ENCODE results near the gene LRCH1. TPM values are rescaled to one million over a fixed set of nuclear protein-coding genes. Genes with fewer than 3 reads are reported as not detected.

LRCH1 gene
- total RNA-seq, 1 donor = 6.9 TPM

- Histone ChIP-seq H3K27ac (ENCODE audit: low read depth, low read length) (no peak overlapping the region), H3K4me2 (ENCODE audit: insufficient read depth, low read length) (no peak overlapping the region), H3K27me3 (ENCODE audit: insufficient read depth, low read length) (no peaks in the 10 kb centered on the region), H2AFZ (ENCODE audit: low read length) (no peak overlapping the region), H3K79me2 (ENCODE audit: insufficient read depth, low read length) (peaks cover 81% of the 10 kb centered on the region), H3K4me1 (ENCODE audit: insufficient read depth, low read length) (peaks cover 14% of the 10 kb centered on the region), H3K36me3 (ENCODE audit: insufficient read depth, low read length) (no peaks in the 10 kb centered on the region), H3K4me3 (ENCODE audit: insufficient read depth, low read length) (no peak overlapping the region), H4K20me1 (ENCODE audit: insufficient read depth, low read length) (peaks cover 20% of the 10 kb centered on the region), H3K9me3 (ENCODE audit: low read depth, low read length) (no peaks in the 10 kb centered on the region)
- DNase-seq (ENCODE audit: insufficient read length, low spot score, missing footprints) = no peak
- TF ChIP-seq CTCF (IDR thresholded peaks at IDR 0.05; ENCODE audit: extremely low read depth, low read depth, low read length) = no peak
Measured at GRCh38 chr13:46555722-46556417, 2.9 kb downstream of the LRCH1 start.

- peaks cover 24% of the 10 kb centered on the region for H4K20me1 ChIP-seq (ENCODE audit: insufficient read depth, low read length)
- H3K9me3 ChIP-seq (ENCODE audit: low read depth, low read length) = no peaks in the 10 kb centered on the region
- peaks cover 16% of the 10 kb centered on the region for H3K4me1 ChIP-seq (ENCODE audit: insufficient read depth, low read length)
- no peak for TF ChIP-seq CTCF (IDR thresholded peaks at IDR 0.05; ENCODE audit: extremely low read depth, low read depth, low read length)
- no peak overlapping the region for H3K27ac ChIP-seq (ENCODE audit: low read depth, low read length)
- no peak overlapping the region for H3K4me3 ChIP-seq (ENCODE audit: insufficient read depth, low read length)
- H3K36me3 ChIP-seq (ENCODE audit: insufficient read depth, low read length) = no peaks in the 10 kb centered on the region
- no peak for DNase-seq (ENCODE audit: insufficient read length, low spot score, missing footprints)
- no peak overlapping the region for H3K4me2 ChIP-seq (ENCODE audit: insufficient read depth, low read length)
- H3K27me3 ChIP-seq (ENCODE audit: insufficient read depth, low read length) = no peaks in the 10 kb centered on the region
- peaks cover 86% of the 10 kb centered on the region for H3K79me2 ChIP-seq (ENCODE audit: insufficient read depth, low read length)
- H2AFZ ChIP-seq (ENCODE audit: low read length) = no peak overlapping the region
Measured at GRCh38 chr13:46556418-46556779, 3.4 kb downstream of the LRCH1 start.

GRCh38 chr13:46559272-46559805 is 6.4 kb downstream of the LRCH1 start:
- Histone ChIP-seq H3K4me2 (ENCODE audit: insufficient read depth, low read length) (no peak overlapping the region), H3K27ac (ENCODE audit: low read depth, low read length) (no peak overlapping the region), H3K27me3 (ENCODE audit: insufficient read depth, low read length) (no peaks in the 10 kb centered on the region), H4K20me1 (ENCODE audit: insufficient read depth, low read length) (peaks cover 41% of the 10 kb centered on the region), H3K4me3 (ENCODE audit: insufficient read depth, low read length) (no peak overlapping the region), H2AFZ (ENCODE audit: low read length) (no peak overlapping the region), H3K79me2 (ENCODE audit: insufficient read depth, low read length) (peaks cover 98% of the 10 kb centered on the region), H3K9me3 (ENCODE audit: low read depth, low read length) (no peaks in the 10 kb centered on the region), H3K36me3 (ENCODE audit: insufficient read depth, low read length) (no peaks in the 10 kb centered on the region), H3K4me1 (ENCODE audit: insufficient read depth, low read length) (peaks cover 9% of the 10 kb centered on the region)
- TF ChIP-seq CTCF (IDR thresholded peaks at IDR 0.05; ENCODE audit: extremely low read depth, low read depth, low read length) = no peak
- DNase-seq (ENCODE audit: insufficient read length, low spot score, missing footprints) = no peak

DNA sequence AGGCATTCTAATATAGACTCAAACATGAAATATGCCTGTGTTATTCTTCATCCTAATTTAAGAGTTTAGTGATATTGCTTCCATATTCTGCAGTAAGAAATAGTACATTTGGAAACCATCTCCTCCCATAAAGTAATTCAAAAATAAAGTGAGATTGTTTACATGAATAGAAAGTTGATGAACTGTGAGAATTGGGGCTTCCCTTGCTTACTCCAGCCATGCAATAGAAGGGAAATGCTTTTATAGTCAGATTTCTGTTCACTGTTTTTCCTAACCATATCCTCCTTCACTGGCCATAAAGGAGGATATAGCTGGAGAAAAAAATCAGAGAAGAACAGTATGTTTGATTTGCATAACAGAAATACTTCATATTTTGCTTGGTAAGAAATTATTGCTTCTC is 7.8 kb downstream of the LRCH1 start:
- no peak for DNase-seq (ENCODE audit: insufficient read length, low spot score, missing footprints)
- Histone ChIP-seq H2AFZ (ENCODE audit: low read length) (no peak overlapping the region), H4K20me1 (ENCODE audit: insufficient read depth, low read length) (peaks cover 42% of the 10 kb centered on the region), H3K4me3 (ENCODE audit: insufficient read depth, low read length) (no peak overlapping the region), H3K27ac (ENCODE audit: low read depth, low read length) (no peak overlapping the region), H3K4me1 (ENCODE audit: insufficient read depth, low read length) (peaks cover 7% of the 10 kb centered on the region), H3K27me3 (ENCODE audit: insufficient read depth, low read length) (no peaks in the 10 kb centered on the region), H3K4me2 (ENCODE audit: insufficient read depth, low read length) (no peak overlapping the region), H3K36me3 (ENCODE audit: insufficient read depth, low read length) (no peaks in the 10 kb centered on the region), H3K9me3 (ENCODE audit: low read depth, low read length) (no peaks in the 10 kb centered on the region), H3K79me2 (ENCODE audit: insufficient read depth, low read length) (peaks cover 96% of the 10 kb centered on the region)
- no peak for TF ChIP-seq CTCF (IDR thresholded peaks at IDR 0.05; ENCODE audit: extremely low read depth, low read depth, low read length)
